Ecto neural progenitor cell (in vitro differentiated cells): ENCODE measurements around the gene CDC42EP2.

Experiments
- DNase-seq: peaks from one replicate; pipeline ENCODE4 v3.0.0-alpha.2; 2018; ENCODE audit warnings: low spot score

Gene CDC42EP2

DNA sequence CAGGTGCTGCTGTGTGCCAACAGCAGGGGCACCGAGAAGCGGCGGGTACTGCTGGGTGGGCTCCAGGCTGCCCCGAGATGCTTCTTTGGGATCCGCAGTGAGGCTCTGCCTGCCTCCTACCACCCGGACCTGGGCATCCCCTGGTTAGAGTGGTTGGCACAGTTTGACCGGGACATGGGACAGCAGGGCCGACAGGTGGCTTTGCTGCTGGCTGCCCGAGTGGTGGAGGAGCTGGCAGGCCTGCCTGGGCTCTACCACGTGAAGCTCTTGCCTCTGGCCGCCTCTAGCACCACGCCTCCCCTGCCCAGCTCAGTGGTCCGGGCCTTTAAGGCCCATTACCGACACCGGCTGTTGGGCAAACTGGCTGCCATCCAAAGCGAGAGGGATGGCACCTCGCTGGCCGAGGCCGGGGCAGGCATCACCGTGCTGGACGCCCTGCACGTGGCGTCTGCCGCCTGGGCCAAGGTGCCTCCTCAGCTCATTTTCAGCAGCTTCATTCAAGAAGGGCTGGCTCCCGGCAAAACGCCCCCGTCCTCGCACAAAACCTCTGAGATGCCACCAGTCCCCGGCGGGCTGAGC is 41.8 kb downstream of the CDC42EP2 start:
- no peak for DNase-seq

GRCh38 chr11:65357856-65358356 is 43.2 kb downstream of the CDC42EP2 start:
- no peak for DNase-seq

DNA sequence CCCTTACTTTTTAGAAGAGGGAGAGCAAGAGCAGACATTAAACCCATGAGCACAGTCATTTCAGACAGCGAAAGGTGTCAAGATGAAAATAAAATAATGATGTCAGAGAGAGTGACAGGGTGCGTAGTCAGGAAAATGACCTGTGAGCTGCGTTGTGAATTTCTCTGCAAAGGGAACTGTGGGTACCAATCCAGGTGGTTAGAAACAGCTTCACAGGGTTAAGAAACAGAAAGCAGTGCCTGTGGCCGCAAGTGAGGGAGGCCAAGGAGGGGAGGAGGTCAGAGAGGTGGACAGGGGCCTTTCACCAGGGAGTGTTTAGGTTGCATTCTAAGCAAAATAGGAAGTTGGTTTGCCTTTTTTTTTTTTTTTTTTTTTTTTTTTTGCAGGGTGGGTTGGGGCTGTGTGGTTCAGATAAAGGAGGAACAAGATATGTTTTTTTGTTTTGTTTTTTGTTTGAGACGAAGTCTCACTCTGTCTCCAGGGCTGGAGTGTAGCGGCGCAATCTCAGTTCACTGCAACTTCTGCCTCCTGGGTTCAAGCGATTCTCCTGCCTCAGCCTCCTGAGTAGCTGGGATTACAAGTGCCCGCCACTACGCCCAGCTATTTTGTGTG is 47.8 kb downstream of the CDC42EP2 start:
- DNase-seq: no peak

GRCh38 chr11:65362966-65363365 is 48.3 kb downstream of the CDC42EP2 start:
- DNase-seq: no peak

DNA sequence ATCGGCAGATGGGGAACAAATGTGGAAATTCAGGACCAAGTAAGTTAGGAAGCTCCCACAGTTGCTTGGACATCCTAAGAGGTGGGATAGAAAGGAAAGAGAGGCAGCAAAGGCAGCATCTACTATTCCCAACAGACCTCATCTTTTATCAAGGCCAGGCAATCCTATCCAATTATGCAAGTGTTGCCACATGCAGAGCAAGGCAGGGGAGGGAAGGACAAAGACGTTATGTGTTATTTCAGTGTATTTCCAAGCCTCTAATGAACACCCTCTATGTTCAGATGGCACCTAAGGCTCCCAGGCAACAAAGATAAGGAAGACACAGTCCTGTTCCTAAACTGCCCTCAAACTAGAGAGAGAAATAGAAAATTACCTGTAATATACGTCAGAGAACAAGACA is 49.1 kb downstream of the CDC42EP2 start:
- DNase-seq: no peak

- DNase-seq: no peak
Observed at GRCh38 chr11:65366340-65366773, 51.7 kb downstream of the CDC42EP2 start.

- DNase-seq: no peak
Observed at GRCh38 chr11:65370659-65371049, 56.0 kb downstream of the CDC42EP2 start.
